Cortex of kidney (tissue), 1 donor: ENCODE data around the gene FMO3.

Experiments used
- DNase-seq: peaks from one replicate; lab custom pipeline; 2025; lab: John Stamatoyannopoulos, UW

The FMO3 gene

DNA sequence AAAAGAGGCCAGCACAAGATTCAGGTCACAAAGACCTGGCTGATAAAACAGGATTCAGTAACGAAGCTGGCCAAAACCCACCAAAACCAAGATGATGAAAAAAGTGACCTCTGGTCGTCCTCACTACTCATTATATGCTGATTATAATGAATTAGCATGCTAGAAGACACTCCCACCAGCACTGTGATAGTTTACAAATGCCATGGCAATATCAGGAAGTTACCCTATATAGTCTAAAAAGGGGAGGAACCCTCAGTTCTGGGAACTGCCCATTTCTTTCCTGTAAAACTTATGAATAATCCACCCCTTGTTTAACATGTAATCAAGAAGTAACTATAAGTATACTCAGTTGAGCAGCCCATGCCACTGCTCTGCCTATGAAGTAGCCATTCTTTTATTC, 68.4 kb downstream of the FMO3 start:
- no peak for DNase-seq

DNA sequence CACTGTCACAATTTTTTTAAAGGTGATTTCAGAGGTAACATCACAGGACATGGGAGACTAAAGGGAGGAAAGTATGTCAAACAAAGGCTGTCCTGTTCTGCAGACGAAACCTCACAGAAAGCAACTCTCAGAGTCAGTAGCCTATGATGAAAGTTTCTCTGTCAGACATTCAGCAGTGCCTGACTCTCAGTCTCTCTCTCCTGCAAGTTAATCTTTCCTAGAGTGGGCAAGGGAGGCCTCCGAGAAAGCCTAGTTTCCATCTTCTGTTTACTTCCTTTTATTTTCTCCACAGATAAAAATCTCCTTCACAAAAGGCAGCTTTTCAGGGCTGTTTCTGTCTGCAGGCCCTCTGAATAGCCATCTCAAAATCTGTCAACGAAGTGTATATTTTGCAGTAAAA, 69.5 kb downstream of the FMO3 start:
- DNase-seq = no peak

DNA sequence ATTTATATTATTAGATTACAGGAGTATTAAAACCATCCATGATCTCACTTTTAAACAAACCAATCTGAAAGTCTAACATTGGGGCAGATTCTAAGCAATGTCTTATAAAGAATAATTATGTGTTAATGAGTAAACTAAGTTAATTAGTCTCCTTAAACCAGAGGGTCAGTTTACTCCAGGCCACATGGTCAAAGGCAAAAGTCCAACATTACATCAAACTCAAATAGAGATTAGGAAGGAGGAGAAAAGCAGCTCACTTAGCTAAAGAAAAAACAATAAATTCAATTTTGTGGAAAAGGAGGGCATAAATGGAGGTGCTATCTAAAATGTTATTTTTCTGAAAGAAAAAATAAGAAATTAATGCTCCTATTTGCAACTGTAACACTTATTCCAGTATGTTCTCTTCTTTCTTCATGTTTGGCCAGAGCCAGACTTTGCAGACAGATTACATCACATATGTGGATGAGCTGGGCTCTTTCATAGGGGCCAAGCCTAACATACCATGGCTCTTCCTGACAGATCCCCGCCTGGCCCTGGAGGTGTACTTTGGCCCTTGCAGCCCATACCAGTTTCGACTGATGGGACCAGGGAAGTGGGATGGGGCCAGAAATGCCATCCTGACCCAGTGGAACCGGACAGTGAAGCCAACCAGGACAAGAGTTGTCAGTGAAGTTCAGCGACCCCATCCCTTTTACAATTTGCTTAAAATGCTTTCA, 70.1 kb downstream of the FMO3 start:
- no peak for DNase-seq

DNA sequence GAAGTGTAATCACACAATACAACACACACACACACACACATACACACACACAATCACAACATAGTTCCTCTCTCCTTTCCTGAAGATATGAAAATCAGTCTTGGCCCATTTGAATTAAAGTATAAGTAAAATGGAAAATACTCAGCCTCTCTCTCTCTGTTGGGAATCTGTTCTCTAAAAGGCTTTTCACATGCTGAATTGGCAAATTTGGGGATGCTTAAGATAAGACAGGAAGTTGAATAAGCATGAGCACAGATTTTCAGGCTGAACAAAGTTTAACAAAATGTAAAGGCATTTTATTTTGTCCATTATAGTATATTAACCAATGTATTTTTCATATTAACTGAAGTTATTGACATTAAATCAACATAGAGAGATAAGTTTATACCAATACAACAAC, 70.7 kb downstream of the FMO3 start:
- DNase-seq = no peak

DNA sequence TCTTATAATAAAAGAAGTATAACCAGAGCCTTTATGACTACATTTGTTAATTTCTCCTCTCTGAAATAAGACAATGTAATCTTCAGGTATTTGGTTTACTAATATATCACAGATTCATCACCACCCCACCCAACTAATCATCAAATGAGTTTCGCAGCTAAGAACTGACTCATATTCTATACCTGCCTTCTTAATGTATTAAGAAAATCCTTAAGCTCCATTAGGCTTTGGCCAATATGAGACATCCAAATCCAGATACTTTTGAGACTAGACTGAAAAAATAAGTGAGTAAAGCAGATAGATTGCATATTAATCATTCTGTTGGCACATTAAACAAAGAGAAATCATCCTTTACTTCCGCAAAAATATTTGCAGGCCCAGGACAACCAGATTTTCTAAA, 75.7 kb downstream of the FMO3 start:
- DNase-seq = no peak
